HFF-Myc (cell line): ENCODE measurements around the gene KLHDC4.

Source experiments
- DNase-seq: peaks from one replicate; pipeline ENCODE4 v3.0.0-alpha.2; 2011; ENCODE audit warnings: low read depth; ENCODE audit errors: extremely low read depth
- H3K4me3 ChIP-seq: replicated peaks from 2 replicates; pipeline ENCODE4 v1.5.1; 2011; ENCODE audit warnings: low read depth, mild to moderate bottlenecking, control low read depth, low read length
- TF ChIP-seq, protein P1 (sequence below): IDR thresholded peaks from 2 replicates; pipeline ENCODE4 v1.5.1; 2012; ENCODE audit warnings: mild to moderate bottlenecking, low read depth, low read length, control low read depth; ENCODE audit errors: missing control alignments

KLHDC4 gene

DNA sequence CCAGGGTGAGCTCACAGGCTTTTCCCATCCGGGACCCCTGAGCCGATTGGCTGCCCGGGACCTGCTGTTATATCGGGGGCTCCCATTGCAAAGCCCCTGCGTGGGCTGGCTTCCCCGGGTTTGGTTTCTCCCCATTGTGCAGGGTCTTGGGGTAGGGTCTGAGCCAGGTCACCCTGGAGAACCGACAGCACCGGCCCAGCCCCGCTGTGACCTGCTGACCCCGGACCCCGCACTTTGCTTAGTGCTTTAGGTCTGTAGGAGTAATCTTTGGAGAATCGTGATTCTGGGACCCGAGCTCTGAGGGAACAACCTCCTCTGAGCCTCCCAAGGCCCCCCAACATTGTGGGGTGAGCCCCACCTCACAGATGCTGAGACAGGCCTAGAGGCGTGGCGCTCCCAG lies 100.6 kb downstream of the KLHDC4 start:
- TF ChIP-seq, protein P1, sequence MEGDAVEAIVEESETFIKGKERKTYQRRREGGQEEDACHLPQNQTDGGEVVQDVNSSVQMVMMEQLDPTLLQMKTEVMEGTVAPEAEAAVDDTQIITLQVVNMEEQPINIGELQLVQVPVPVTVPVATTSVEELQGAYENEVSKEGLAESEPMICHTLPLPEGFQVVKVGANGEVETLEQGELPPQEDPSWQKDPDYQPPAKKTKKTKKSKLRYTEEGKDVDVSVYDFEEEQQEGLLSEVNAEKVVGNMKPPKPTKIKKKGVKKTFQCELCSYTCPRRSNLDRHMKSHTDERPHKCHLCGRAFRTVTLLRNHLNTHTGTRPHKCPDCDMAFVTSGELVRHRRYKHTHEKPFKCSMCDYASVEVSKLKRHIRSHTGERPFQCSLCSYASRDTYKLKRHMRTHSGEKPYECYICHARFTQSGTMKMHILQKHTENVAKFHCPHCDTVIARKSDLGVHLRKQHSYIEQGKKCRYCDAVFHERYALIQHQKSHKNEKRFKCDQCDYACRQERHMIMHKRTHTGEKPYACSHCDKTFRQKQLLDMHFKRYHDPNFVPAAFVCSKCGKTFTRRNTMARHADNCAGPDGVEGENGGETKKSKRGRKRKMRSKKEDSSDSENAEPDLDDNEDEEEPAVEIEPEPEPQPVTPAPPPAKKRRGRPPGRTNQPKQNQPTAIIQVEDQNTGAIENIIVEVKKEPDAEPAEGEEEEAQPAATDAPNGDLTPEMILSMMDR, result no peak
- DNase-seq, result no peak
- H3K4me3 ChIP-seq, result no peak overlapping the region

DNA sequence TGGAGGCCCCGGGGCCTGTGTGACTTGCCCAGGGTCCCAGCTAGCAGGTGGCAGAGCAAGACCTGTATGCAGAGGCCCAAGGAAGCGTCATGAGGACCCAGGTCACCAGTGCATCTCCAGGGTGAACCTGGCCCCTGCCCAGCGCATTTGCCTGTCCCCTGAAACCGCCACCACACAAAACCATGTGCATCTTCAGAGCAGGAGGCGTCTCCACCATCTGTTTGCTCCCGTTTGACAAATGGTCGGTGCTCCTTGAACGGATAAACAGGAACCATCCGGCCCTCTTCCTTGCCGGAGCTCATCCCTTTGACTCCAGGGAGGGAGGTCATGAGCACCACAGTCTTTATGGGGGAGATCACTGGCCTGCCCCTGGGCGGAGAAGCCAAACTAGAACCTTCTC lies 101.0 kb downstream of the KLHDC4 start:
- DNase-seq, result no peak
- TF ChIP-seq, protein P1, result no peak
- H3K4me3 ChIP-seq, result no peak overlapping the region

DNA sequence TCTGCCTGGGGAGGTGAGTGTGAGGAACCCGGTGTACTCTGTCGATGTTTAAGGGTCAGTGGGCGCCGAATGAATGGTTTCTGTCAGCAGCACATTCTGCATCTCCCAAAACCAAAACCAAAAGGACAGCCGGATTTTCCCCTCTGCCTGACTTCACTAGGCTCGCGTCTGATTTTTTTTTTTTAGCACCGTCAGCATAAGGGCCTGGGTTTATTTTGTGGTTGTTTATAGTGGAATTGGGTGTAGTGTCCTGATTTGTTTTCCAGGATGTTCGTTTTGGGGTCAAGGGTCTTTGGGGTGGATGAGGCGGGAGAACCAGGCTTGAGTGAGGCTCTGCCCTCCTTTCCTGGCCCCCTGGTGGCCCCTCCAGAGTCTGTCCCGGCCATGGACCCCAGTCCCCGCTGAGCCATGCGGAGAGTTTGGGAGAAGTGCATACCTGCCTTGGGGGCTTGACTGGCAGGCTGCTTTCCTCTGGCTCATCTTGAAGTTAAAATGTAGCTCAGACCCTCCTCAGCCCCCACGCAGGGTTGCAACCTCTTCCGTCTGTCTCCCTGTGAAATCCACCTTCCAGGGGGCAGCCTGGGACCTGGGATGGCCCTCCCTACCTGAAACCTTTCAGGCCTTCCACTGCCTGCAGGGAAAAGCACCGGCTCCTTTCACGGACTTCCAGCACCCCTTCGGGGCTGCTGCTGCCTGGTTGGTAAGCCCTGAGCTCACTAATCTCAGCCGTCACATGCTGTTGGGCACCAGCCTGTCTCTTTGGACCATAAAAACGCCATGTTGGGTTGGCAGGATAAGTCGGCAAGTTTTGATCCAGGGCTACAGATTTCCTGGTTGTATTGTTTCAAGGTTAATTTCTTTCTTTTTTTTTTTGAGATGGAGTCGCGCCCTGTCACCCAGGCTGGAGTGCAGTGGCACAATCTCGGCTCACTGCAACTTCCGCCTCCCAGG lies 103.3 kb downstream of the KLHDC4 start:
- no peak for DNase-seq
- no peak overlapping the region for H3K4me3 ChIP-seq
- TF ChIP-seq, protein P1, result no peak

DNA sequence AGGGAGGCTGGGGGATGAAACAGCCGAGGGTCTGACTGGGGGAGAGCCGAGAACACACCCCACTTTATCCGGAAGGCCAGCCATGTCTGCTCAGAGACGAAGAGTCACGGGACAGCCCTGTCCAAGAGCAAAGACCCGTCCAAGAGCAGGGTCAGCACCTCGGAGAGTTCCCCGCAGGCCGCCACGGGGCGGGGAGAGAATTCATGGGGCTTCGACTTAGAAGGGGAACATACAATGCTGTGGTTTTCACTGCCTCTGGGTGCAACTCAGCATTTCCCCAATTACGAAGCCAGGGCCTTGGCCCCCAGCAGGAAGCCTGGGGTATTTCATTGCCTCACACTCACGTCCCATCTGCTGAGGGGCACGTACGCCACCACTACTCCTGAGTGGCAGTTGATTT lies 104.2 kb downstream of the KLHDC4 start:
- TF ChIP-seq, protein P1, result no peak
- H3K4me3 ChIP-seq, result no peak overlapping the region
- no peak for DNase-seq

DNA sequence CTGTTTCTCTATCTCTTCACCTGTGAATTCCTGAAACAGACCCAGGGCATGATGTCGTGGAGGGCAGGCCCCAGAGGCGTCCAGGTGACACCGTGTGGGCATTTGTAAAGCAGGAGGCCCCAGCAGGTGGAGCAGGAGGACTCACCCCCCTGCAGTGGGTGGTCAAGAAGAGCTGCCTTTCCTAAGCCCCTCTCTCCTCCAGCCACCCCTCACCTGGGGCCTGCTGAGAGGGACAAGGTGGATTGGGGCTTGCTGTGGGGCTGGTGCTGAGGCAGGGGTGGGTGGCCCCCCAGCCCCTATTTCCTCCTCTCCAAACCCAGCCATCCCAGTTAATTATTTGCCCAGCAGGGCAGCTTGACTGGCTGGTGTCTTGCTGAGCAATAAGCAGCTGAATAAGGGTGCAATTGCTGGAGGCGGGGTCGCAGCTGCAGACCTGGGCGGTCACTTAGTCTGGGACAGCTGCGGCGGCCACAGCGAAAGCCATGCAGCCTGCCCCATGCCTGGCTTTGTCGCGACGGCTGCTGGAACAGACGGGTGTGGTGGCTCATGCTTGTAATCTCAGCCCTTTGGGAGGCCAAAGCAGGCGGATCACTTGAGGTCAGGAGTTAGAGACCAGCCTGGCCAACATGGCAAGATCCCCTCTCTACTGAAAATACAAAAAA lies 107.1 kb downstream of the KLHDC4 start:
- H3K4me3 ChIP-seq, result no peak overlapping the region
- no peak for DNase-seq
- TF ChIP-seq, protein P1, result no peak
